G401 (cell line): ENCODE data around the gene ARL13B. TPM values are rescaled to one million over a fixed set of nuclear protein-coding genes. Genes with fewer than 3 reads are reported as not detected.
A peak's percentile ranks its signal among the peaks of the same experiment; 100 is the strongest.
"Not testable (repeated sequence)": the region's sequence is repeated elsewhere in the genome, so short reads cannot be mapped to it uniquely, and the experiment has no call there.

Experiments used
- DNase-seq: peaks from one replicate; pipeline ENCODE4 v3.0.0-alpha.2; 2015; ENCODE audit warnings: low spot score
- in situ Hi-C: cut with HindIII; loops from 2 replicates; pipeline ENCODE4 v1.10.0; 2016; ENCODE audit warnings: low sequenced_read_pairs, mixed read lengths
- total RNA-seq: library from RNA; depleted of rRNA; stranded (reverse); fragments of >200 nt; shearing (Covaris generic); gene quantifications from 2 replicates; pipeline ENCODE4 v1.2.3, GENCODE V29; 2014

Gene ARL13B
- total RNA-seq, 1 experiment from 2014 or later: 21.6 TPM

DNA sequence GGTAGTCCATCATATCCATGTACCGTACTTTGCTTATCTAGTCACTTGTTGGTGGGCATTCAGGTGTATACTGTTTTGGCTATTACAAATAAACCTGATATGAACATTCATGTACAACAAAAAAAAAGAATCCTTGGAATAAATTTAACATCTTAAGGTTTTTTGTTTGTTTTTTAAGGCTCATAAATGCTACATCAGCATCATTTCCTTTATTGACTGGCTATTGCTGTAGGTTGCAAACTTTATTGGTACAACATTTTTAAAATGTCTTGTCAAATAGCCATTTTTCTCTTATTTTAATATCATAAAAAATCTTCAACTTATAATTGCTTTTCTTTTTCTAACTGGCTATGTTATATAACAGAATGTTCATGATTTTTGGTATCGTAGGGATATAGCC lies 66.6 kb downstream of the ARL13B start:
- in situ Hi-C loops: no loop called here
- DNase-seq: no peak

DNA sequence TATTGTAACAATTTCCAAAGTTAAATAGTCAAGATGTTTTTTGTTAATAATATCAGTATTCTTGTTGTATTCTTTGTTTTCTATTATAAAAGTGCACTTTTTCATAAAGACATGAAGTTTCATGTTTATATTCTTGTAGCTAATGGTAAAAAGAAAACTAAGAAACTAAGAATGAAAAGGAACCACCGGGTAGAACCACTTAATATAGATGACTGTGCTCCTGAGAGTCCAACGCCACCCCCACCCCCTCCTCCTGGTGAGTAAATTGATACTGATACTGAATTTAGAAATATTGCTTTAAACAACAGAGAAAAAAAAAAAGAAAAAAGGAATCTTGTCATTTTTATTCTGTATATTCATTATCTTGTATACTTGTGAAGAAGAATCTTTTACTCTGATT lies 69.3 kb downstream of the ARL13B start:
- in situ Hi-C loops: no loop called here
- no peak for DNase-seq

DNA sequence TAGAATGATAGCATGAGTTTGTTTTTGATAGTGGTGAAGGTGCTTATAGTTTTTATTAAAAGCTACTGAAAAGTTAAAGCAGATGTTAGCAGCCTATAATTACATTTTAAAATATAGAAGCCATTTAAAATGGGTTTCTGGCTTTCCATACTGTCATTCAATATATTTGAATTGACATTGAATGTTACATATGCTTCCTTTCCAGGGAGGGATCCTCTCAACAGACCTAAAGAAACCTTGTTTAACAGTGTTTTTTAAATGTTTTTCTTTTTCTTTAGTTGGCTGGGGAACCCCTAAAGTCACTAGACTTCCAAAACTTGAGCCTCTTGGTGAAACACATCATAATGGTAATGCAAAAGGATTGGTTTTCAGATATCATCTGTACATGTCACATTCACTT lies 70.6 kb downstream of the ARL13B start:
- in situ Hi-C loops: no loop called here
- no peak for DNase-seq

DNA sequence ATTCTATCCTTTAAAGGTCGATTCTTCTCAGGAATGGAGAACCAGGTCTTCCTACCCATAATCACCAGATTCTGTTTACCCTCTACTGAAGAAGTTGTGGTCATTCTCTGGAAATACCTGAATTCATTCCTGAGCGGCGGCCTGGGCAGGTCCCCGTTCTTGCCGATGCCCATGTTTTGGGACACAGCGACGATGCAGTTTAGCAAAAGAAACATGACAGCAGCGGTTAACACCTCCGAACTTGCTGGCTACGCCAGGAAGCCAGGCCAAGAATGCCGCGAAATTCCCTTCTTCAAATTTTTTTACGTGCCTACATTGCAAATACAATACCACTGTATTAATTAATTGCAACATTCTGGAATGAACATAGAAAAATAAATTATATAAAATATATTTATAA lies 81.3 kb downstream of the ARL13B start:
- in situ Hi-C loops: loop anchor here (5.0 kb wide), 1 partner anchor 39 kb away; no protein-coding TSS in a partner anchor
- DNase-seq: no peak

DNA sequence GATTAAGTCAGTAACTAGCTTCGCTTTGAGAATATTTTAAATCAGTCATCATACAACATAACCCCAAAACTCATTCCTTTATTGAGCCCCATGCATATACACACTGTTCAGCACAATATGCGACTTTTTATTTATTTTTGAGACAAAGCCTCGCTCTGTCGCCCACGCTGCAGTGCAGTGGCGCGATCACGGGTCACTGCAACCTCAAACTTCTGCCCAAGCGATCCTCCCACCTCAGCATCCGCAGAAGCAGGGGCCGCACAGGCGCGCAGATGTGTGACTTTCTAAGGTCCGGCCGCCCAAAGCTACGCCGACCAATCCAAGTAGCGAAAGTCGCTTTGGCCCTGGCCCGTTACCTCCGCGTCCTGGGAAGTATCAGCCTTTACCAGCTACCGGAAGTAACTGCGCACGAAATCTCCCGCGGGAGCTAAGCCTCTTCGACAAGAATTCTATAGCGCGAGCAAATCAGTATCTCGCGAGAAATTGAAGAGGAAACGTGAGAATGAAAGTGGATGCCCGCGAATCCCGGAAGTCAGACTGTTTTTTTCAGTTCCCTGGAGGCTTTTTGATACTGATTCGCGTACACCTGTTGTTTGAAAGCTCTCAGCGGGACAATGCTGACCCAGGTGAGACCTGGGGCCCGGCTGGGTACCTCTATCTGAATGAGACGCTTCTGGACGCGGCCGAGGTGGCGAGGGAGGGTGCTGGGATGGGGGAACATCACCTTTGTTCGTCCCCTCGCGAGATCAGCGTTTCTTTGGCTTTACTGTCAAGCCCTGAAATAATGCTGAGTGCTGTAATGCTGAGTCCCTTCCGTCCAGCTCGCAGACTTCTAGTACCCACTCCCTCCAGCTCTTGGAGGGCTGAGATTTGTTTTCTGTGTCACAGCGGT lies 82.8 kb downstream of the ARL13B start, which contains the start of the genes DHFR2 and NSUN3:
Gene DHFR2 (minus strand): TSS at position 404 of the 892 bp plus-strand sequence. CDS start 1,405 bp downstream, outside the sequence.
Gene NSUN3 (plus strand): TSS at position 549 of the 892 bp plus-strand sequence. CDS start 66 bp downstream, at position 615.
- in situ Hi-C loops: loop anchor here (5.0 kb wide), 1 partner anchor 40 kb away; no protein-coding TSS in a partner anchor
- peak; percentile 91 for DNase-seq

DNA sequence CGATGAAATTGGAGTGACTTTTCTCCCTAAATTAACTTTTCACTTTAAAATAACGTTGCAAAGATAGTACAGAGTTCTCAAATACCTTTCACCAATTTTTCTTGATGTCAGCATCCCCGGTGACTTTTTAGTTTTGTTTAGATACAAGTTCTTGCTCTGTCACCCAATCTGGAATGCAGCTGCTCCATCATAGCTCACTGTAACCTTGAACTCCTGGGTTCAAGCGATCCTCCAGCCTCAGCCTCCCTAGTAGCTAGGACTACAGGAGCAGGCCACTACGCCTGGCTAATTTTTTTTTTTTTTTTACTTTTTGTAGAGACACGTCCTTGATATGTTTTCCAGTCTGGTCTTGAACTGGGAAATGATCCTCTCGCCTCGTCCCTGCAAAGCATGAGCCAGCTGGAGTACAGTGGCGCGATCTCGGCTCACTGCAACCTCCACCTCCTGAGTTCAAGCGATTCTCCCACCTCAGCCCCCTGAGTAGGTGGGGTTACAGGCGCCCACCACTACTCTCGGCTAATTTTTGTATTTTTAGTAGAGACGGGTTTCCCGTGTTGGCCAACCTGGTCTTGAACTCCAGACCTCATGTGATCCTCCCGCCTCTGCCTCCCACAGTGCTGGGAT lies 83.7 kb downstream of the ARL13B start:
- no peak for DNase-seq

DNA sequence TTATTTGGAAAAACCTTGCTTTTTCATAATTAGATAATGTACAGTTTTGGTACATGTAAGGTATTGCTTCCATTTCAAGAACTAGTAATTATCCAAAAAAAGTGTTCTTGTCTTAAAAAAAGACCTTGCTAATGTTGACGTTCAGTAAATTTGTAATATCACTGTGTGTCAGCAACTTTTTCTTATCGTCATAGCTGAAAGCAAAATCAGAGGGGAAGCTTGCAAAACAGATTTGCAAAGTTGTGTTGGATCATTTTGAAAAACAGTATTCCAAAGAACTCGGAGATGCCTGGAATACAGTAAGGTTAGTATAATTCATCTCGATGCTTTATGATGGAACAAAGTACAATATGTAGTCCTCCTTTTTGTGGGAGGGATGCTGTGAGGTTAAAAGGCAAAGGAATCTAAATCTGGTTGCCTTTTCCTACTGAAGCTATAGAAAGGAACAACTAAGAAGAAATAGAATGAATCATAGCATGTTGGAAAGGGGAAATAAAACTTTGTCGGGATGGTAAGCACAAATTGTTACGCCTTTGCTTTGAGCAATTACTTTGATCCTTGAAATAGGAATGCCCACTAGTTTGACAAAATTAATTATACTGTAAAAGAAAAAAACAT lies 84.4 kb downstream of the ARL13B start:
- peak; percentile 5 for DNase-seq
- in situ Hi-C loops: loop anchor here (5.0 kb wide), 1 partner anchor 42 kb away; no protein-coding TSS in a partner anchor

More for the DNA sequence above, 83.7 kb downstream of the ARL13B start:
- in situ Hi-C loops: loop anchor here (5.0 kb wide), 1 partner anchor 41 kb away; no protein-coding TSS in a partner anchor

DNA sequence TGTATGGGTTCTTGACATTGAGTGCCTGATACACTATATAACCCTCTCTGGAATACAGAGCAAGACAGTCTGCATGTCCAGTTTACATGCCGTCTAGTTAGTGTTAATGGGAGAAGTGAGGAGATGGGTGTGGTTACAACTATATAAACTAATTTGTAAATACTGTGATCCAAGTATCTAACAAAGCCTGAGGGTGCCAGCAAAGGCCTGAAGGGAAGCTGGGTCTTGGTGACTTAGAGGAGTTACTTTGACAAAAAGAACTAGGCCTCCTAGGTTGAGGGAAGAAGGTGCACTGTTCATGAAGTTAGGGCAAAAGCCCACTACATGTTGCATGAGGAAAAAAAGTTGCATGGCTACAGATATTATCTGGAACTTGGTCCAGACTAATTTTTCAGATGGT lies 85.2 kb downstream of the ARL13B start:
- in situ Hi-C loops: no loop called here
- DNase-seq: no peak

DNA sequence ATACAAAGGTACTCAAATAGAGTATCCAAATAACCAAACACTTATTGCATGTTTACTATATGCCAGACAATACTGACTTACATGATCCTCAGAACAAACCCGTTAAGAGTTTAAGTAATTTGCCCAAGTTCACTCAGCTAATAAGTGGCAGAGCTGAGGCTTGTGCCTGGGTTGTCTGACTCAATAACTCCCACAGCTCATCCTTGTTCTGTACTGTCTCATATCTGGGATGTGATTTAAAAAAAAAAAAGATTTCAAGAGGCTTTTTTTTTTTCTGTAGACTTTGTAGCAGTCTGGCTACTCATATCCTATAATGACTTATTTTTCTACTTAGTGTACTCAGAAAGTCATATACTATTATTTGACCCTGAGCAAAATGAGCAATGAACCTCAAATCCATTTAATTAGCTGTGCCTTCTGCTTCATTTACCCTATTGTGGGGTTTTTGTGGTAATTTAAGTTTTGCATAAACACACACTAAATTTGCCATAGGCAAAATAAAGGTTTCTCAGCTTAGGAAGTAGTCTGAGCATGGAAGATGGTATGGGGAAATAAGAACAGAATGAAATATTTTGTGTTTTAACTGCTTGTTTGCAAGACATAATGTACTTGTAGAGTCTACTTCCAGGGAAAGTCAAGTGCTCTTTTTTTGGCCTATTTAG lies 86.0 kb downstream of the ARL13B start:
- in situ Hi-C loops: no loop called here
- no peak for DNase-seq

DNA sequence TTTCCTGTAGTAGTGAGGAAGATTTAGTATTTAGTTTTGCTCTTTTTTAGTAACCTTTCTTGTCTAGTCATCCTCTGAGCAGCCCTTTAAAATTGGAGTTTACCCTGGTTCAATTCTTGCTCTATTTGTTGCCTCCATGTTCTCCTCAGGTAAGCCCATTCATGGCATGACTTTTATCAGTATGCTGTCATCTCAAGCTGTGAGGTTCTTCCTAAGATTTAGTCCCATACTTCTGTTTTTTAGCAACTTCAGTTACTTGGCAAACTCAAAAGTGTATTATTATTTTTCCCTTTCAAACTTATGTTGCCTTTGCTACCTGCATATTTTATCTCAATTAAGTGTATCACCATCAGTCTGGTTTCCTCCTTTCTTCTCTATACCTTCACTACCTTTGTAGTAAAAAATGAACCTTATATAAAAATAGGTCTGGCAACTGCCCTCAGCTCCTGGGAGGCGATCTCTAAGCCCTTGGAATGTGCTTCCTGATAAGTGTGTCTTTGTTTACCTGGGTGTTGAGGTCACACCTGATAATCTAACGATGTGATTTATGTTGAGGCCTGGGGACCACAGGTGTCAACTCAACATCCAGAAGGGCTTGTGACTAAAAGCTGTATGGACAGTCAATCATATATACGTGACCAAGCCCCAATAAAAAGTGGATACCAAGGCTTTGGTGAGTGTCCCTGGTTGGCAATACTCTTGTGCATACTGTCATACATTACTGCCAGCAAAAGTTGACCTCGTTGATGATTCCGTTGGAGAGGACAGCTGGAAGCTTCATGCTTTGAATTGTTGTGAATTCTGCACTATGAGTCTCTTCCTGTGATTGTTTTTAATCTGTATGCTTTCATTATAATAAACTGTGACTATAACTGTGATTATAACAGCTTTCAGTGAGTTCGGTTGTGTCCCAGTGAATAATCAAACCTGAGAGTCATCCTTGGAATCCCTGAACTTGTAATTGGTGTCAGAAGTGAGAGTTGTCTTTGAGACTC lies 86.8 kb downstream of the ARL13B start:
- in situ Hi-C loops: no loop called here
- DNase-seq: no peak

DNA sequence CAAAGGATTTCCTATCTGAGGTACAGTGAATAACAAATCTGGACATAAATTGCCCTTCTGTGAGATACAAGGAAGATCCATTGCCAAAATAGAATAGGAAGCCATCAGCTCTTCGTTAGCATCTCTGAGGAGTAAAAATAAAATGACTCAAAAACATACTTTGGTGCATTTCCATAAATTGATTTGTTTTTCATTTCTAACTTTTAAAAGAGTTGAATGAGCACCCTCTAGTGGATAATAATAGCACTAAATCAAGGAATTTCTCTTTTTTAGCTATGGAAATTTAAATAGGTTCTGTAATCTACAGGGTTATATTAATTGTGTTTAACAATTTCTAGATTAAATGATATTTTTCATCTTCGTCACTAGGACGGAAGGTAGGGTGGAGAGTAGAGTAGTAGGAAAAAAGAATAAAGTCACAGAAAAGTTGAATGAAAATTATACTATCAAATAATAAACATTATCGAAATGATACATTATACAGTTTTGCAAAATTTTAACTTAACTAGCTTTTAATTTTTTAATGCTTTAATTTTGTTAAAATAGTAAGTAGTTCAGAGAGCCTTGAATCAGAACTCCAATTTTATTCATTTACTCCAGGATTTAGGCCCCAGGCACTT lies 89.3 kb downstream of the ARL13B start:
- DNase-seq: peak; percentile 32
- in situ Hi-C loops: no loop called here

DNA sequence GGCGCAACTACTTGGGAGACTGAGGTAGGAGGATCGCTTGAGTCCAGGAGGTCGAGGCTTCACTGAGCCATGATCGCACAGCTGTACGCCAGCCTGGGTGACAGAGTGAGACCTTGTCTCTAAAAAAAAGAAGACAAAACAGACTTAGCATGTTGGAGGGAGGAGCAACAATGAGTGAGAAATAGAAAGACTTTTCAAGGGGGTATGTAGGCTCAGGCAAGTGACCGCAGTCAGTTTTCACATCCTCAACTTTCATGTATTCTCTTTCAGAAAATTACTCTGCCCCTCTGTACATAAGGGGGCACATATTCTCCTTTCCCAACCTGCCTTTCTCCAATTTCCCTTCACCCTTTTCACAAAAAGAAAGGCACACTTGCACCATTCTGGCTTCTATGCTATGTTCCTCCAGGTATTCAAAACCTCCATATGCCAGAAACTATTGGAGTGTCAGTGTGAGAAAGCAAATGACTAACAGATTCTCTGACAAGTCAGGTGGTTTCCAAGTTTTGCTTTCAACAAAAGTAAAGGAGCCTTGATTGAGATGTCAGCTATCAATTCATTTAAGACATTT lies 90.5 kb downstream of the ARL13B start:
- in situ Hi-C loops: no loop called here
- DNase-seq: no peak

DNA sequence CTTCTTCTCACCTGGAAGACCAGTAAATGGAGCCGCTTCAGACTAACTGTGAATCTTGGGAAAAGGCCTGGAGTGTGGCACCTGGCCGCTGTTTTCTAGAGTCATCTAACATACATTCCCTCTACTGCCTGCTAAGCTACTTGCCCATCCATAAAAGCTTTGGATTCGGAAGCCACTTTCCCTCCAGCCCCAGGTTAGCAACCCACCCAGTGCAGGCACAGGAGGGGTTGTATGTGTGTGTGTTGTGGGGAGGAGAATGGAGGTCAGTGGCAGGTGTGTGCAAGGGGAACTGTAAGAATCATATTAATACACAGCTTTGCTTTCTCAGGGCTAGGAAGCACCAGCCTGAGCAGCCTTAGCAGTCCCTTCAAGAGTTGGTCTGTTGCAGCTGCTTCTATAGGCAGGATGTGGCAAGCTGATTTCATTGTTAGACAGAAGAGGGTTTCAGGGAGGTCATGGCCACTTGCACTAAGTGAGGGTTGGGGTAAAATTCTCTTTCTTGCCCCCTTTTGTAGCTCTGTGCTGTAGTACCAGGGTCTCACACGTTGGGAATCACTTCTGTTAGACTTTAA lies 91.8 kb downstream of the ARL13B start:
- DNase-seq: no peak
- in situ Hi-C loops: no loop called here

DNA sequence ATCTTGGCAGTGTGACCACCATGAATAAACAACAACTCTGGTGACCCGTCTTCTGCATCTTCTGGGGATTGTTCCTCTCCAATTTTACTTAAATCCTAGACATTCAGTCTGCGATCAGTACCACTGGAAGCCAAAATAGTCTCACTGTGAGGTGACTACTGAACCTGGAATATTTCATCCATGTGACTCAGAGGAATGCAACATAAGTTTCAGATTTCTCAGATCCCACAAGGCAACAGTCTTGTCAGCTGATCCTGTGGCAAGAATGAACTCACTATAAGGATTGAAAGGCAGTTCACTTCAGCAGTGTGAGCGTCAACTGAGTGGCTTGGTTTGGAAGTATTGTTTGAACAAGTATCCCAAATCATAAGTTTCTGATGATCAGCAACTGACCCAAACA lies 96.1 kb downstream of the ARL13B start:
- in situ Hi-C loops: no loop called here

DNA sequence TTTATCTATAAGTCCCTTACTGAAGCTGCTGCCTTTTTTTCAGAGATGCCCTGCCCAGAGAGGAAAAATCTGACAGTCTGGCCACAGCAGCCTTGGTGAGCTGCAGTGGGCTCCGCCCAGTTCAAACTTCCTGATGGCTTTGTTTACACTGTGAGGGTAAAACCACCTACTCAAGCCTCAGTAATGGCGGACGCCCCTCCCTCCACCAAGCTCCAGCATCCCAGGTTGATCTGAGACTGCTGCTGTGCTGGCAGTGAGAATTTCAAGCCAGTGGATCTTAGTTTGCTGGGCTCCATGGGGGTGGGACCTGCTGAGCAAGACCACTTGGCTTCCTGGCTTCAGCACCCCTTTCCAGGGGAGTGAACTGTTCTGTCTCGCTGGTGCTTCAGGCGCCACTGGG lies 100.6 kb downstream of the ARL13B start:
- DNase-seq, in situ Hi-C loops: not testable (repeated sequence)

More for the DNA sequence above, 96.1 kb downstream of the ARL13B start:
- no peak for DNase-seq

DNA sequence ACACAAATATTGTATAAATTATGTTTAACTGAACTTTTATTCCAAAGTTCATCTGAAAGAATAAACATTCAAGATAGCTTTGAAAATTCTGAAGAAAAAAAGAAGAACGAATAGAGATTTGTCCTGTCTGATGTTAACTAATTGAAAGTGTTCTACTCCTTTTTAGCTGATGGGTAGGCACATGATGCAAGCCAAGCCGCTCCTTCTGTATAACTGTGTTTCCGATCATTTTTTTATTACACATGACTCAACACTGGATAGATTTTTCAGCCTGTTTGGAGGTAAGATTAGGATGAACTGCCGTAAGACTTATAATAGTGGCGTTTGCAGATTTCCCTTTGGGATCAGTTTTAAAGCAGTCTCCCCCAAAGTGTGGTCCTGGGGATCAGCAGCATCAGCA lies 101.9 kb downstream of the ARL13B start:
- in situ Hi-C loops: no loop called here
- DNase-seq: no peak

DNA sequence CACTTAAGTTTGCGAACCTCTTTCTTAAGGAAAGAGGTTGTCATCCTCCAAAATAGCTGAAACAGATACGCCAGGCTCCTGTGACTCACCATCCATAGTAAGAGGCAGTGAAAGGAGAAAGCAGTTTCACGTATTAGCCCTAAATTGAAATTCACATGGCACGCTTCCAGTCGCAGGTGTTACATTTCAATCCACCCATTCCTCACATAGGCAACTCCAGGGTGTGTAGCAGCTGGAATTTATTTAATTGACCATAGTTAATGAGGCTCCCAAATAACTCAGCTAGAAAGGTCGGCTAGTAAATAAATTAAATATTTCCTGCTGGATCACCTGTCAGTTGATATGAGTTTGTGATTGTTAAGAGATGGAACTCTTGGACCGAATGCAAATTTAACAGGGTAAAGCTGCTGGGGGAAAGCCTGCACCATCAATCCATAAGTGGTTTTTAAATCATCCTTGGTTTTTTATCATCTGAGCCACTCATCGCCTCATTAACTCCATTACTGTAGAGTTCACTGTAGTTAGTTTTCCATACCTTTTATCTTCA lies 102.5 kb downstream of the ARL13B start:
- in situ Hi-C loops: no loop called here
- no peak for DNase-seq
